Pulmonary artery endothelial cell (primary cell): Measurements from ENCODE around the gene PXDN. TPM values are rescaled to one million over a fixed set of nuclear protein-coding genes. Genes with fewer than 3 reads are reported as not detected.
A peak's percentile ranks its signal among the peaks of the same experiment; 100 is the strongest.

Source experiments
- DNase-seq: peaks from one replicate; pipeline ENCODE4 v3.0.0-alpha.2; 2011; ENCODE audit warnings: low read depth, low spot score
- total RNA-seq: library from RNA; depleted of rRNA; stranded (reverse); fragments of >200 nt; gene quantifications from 2 replicates; pipeline ENCODE4 v1.2.3, GENCODE V29; 2014

The PXDN gene
- total RNA-seq, 1 donor from 2014 or later = 307 TPM

DNA sequence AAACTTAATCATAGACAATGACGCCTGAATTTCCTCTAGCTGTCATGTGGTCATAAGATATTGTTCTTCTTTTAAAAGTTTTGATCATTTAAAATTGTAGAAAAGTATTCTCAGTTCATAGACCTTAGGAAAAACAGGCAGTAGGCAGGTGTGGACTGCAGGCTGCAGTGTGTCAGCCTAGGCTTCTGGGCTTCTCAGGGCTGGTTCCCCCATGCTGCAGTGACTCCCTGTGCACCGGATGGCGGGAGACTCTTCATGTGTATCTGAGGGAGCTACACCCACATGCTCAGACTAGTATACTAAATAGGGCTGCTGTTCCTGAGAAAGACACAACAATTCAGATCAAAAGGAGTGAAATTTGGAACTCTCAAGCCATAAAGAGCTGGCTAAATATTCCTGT is 72.4 kb downstream of the PXDN start:
- no peak for DNase-seq

DNA sequence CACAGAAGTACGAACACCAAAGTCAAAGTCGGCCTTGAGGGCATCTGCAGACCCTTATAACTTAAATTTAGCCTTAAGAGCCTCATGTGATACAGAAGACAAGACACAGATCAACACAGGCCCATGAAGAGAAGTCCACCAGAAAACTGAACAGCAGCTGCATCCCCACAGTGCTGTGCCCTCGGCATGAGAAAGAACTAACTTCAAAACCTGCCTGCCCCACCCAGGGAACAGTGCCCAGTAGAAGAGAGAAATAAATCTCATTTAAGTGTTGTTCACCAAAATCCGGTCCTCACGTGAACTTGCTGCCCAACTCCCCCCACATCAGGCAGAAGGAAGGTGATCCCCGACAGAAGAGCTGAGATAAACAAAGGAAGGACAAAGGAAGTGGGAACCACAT is 73.7 kb downstream of the PXDN start:
- DNase-seq = no peak

DNA sequence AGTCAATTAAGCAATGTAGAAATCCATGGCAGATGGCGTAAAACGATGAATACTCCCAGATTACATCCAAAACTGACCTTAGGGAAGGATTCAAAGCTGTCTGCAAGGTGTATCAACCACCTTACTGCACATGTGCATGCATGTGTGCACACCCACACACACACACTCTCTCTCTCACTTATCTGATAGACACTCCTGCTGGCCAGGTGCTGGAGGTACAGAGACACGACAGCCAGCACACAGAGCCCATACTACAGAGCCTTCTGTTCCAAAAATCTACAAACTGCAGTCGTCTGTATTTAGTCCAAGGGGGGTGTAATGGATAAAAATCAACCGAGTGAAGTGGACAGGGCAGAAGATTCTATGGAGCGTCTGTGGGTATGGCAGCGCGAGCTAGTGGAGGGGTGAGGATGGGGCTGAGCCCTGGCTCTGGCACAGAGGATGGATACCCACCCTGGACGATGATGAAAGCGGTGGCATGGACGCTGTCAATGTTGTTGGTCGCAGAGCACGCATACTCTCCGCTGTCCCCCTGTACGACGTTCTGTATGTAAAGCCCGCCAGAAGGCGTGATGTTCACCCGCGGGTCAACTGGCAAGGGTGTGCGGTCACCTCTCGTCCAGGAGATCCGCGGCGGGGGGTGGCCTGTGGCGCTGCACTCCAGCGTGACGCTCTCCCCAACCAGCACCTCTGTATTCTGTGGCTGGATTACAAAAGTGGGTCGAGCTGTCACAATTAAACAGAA is 78.4 kb downstream of the PXDN start:
- no peak for DNase-seq

DNA sequence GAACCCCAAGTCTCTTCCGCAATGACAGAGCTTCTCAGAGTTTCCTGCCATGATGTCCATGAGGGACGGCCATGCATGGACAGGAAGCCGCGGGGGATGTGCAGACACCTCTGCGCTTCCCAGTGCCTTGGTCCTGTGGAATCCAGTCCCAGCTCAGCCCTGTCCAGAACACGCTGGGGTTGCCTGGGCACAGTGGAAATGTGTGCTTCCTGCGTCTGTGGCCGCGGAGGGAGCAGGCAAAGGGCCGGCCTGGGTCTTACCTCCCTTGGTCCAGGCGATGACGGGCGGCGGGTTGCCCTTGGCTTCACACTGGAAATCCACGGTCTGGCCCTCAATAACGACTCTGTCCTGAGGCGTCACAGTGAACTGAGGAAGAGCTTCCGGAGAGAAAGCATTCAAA is 79.6 kb downstream of the PXDN start:
- no peak for DNase-seq

DNA sequence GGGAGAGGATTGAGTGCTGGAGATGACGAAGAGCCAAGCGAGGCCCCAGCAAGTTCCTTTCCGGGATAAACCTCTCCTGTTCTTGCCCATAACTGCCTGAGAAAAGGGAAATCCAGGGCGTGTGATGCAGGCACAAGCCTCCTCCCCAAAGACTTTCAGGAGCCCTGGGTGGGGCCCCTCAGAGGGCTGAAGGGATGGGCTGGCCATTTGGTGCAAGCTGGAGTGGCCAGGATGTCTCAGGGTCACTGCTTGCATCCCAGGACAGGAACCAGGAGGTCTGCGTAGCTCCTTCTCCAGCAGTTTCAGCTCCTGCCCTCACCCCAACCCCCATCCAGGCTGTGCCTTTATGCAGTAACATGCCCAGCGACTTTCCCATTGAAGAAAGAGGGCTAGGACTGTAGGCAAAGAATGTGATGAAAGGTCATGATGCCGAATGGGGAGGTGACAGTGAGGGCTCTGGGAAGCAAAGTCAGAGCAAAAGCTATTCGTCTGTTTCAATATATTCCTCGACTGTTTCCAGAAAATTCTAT is 80.2 kb downstream of the PXDN start:
- no peak for DNase-seq

DNA sequence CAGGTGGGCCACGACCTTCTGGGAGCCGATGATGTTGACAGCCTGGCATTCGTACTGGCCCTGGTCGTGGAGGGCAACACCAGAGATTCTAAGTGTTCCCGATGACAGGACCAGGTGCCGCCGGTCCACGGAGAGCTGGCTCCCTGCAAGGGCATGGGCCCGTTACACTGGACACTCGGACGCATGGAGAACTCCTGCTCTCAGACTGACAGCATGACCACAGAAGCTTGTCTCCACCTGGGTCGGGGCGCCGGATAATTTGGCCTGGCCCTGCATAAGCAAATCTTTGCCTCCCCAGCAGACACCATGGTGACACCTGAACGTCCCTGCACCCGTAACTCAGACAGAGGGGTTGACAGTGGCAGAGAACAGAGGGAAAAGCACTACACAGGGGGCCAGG is 80.7 kb downstream of the PXDN start:
- DNase-seq = no peak

DNA sequence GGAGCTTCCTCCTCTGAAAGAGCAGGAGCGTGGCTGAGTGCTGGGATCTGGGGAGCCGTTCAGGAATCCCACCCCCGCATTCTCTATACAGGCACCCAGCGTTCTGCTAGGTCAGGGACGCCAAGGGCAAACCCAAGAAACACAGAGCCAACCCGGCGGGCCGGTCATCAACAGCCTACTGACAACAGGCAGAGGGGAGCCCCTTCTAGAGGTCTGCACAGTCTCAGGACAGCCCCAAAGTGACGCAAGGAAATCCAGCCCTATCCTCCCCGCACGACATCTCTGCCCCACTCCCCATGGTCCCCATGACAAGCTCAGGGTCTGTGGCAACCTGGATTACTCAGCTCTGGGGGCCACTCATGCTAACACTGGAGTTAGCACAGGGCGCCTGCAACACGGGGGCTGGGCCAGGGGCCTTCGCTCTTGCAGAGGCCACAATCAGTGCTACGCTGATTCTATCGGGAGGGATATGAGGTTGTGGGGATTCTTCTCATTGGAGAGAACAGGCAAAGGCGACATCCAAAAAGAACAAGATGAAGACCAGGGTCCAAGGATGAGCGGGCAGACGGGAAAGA is 81.6 kb downstream of the PXDN start:
- DNase-seq = no peak

DNA sequence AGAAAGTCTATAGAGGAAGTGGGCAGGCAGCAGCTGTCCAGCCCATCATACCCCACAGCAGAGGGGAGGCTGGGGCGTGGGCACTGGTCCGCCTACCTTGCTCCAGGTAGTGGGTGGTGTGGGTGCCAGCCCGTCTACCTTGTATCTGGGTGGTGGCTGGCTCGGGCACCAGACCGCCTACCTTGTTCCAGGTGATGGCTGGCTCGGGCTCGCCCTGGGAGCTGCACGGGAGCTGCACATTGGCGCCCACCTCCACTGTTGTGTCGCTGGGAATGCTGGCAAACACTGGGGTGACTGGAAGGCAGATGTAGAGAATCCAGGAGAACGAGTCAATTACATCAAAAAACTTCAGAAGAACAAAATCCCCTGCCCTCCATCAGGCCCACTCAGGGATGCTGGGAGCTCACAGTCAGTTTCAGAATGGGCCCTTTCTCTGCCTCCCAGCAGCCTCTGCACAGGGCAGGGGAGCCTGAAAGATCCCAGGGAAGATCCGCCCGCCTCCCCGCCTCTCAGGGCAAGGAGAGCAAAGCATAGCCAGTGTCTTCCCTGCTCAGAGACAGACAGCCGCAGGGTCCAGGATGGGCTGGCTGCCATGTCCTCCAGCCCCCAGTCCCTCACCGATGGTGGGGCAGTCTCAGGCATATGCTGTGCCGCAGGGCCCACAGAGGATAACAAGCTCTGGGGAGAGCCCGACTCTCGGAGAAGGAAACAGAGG is 82.3 kb downstream of the PXDN start:
- no peak for DNase-seq

DNA sequence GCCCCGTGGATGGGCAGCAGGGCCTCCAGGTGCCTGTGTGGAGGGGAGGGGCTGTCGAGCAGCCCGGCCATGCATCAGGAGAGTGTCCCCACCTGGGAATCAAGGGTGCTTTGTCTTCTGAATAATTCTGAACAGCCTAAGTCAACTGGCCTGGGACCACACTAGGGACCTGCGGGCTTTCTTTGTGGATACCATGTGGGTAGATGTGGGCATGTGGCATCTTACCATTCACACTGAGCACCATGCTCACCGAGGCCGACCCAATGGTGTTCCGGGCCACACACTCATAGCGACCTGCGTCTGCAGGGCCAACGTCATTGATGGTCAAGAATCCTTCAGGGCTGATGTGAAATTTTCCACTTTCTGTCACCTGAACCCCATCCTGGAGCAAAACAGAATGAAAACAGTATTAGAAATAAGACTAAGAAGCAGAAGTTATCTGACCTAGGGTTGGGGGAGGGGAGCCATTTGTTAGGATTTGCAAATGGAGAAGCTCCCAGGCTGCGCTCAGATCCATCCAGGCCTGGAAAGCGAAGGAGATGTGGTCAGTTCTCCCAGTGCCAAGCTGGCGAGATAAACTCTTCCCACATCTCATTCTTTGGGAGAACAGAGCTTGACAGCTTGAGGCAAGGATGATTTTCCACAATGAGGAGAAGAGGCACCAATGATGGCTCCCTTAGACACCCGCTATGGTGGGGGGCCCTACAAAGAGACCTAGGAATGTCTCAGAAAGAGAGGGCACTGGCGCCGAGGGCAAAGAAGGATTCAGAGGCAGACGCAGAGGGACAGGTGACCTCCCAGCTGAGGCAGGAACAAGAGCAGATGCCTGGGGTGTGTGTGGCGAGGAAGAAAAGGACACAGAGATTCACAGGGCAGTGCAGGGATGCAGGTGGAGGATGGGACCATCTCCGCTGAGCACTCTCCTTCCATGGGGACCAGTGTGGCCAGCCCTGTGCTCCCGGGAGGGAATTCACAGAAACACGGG is 83.4 kb downstream of the PXDN start:
- DNase-seq = no peak

DNA sequence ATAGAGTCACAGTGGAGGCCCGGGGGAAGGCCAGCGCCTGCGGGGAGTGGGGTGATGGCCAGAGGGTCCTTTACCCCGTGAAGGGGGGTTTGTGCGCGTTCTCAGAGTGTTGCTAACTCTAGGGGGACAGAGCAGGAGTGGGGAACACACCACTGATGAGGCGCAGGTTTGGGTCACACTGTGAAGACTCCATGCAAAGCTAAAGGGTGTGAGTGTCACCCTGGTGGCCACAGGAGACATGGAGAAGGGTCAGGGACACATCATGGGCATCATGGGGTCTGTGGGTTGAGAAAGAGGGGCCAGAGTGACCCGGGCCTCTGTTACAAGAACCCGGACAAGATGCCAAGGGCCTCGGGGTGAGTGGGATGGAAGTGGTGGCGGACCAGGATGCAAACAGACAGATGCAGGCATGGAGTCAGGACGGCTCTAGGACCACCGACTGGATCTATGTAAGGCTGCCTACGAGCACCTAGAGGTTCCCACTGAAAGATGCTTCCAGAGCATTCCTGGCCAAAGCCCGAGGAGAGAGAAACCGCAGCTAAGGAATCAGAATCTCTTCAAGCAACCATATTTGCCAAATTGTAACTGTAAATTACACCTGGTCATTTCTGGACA is 84.3 kb downstream of the PXDN start:
- DNase-seq = no peak

DNA sequence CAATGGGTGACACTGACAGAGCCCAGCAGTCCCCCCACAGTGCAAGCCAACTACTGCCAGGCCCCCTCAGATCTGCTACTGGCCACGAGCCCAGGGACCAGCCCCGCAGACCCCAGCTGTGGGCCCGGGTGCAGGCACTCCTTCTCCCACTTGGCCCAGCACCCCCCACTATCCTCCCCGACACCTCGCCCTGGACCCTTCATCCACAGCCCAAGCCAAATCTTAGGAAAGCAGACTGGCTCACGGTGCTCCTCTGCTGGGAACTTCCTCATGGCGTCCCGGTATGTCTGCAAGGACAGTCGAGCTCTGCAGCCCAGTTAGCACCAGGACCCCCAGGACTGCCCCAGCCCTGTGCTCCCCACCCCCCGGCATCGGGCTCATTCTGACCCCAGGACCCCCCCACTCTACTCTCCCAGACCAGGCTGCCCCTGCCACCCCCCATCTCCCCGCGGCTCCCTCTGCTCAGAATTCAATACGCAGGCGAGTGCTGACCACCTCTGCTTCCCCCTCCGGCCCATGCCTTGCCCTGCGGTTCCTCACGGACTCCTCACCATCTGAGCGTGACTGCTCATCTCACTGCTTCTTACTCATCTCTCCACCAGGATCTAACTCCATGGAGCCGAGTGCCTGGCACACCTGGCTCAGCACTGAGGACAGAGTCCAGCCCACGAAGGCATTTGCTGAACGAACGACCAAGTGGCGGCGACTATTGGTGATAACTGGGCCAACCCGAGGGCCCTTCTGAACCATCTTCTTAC is 85.7 kb downstream of the PXDN start:
- DNase-seq = no peak

DNA sequence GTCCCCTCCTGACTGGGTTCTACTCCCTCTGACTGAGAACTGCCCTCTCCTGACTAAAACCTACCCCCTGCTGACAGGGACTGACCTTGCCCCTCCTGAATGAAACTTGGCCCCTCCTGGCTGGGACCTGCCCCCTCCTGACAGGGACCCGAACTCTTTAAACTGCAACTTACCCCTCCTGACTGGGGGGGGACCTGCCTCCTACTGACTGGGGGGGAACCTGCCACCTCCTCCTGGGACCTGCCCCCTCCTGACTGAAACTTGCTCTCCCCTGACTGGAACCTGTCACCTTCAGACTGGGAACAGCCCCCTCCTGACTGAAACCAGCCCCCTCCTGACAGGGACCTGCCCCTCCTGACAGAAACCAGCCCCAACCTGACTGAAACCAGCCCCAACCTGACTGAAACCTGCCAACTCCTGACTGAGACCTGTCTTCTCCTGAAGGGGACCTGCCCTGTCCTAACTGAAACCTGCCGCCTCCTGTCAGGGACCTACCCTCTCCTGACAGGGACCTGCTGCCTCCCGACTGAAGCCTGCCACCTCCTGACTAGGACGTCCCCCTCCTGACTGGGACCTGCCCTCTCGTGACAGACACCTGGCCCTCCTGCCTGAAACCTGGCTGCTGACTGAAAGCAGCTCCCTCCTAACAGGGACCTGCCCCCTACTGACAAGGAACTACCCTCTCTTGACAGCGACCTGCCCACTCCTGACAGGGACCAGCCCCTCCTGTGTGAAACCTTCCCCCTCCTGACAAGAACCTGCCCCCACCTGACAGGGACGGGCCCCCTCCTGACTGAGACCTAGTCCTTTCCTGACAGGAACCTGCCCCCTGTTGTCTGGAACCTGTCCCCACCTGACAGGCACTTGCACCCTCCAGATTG is 87.1 kb downstream of the PXDN start:
- no peak for DNase-seq

DNA sequence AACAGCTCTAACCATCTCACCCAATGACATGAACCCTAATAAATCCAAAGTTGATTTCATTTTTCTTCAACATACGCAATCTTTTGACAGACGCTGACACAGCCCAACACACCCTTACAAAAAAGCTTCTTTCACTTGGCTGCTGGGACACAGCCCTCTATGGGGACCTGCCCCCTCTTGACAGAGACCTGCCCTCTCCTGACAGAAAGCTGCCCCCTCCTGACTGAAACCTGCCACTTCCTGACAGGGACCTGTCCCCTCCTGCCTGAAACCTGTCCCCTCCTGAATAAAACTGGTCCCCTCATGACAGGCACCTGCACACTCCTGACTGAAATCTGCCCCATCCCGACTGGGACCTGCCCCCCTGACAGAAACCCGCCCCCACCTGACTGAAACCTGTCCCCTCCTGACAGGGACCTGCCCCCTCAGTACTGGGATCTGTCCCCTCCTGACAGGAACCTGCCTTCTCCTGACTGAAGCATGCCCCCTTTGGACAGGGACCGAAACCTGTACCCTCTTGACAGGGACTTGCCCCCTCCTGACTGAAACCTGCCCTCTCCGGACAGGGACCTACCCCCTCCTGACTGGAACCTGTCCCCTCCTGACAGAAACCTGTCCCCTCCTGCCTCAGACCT is 87.9 kb downstream of the PXDN start:
- DNase-seq = no peak

DNA sequence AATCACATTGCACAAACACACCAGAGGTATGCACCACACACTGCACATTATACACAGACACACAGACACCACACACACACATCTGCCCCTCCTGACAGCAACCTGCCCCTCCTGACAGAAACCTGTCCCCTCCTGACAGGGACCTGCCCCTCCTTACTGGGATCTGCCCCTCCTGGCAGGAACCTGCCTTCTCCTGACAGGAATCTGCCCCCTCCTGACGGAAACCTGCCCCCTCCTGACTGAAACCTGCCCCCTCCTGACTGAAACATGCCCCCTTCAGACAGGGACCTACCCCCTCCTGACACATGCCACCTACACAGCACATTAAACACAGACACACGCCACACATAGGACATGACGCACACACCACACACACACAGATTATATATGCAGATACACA is 88.9 kb downstream of the PXDN start:
- DNase-seq = no peak

DNA sequence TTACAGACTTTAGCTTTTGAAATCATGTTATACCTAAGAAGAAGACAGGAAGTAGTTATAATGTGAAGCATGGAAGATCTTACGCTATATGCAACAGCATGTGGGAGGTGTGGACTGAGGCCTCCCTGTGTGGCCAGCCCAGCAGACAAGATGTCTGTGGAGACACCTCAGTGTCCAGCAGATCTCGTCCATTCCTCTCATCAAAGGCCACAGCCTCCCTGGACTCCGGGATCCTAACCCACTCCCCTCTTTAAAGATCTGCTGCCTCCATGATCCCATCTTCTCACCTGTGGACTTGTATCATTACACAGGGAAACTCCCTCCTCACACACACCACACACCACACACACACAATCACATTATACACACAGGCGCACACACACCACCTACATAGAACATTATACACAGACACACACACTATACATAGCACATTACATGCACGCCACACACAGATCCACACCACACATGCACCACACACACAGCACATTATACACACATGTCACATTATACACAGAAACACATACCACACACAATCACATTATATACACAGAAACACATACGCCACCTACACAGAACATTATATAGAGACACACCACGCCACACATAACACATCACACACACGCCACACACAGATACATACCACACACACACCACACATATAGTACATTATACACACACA is 89.5 kb downstream of the PXDN start:
- no peak for DNase-seq

DNA sequence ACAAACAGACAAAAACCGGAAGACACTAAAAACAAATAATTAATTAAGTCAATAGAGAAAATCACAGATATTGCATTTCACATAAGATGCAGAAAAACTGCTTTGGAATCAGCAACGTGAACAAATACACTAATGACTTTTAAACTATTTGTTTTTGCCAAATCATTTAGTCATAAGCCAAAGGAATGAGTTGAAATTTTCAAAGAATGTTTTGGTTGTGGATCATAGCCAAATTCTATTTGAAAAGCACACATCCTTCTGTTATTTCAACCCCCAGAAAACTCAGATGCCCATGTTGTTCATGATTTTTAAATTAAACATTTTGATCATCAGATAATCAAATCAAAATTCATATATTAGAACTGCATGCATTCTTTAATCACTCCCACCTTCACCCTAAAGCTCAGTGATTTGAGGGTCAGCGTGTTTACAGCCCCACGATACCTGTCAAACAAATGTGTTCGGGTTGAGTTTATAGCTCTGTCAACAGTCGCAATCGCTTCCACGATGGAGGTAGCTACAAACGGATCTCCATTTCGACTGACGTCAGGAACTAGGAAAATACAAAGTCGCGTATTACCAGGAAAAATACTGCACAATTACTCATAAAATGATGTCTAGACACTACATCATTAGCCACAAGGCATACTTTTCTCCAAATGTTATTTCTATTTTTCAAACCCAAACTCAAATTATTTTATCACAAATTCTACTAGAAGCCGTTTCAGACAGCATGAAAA is 90.2 kb downstream of the PXDN start:
- DNase-seq = peak; percentile 43

DNA sequence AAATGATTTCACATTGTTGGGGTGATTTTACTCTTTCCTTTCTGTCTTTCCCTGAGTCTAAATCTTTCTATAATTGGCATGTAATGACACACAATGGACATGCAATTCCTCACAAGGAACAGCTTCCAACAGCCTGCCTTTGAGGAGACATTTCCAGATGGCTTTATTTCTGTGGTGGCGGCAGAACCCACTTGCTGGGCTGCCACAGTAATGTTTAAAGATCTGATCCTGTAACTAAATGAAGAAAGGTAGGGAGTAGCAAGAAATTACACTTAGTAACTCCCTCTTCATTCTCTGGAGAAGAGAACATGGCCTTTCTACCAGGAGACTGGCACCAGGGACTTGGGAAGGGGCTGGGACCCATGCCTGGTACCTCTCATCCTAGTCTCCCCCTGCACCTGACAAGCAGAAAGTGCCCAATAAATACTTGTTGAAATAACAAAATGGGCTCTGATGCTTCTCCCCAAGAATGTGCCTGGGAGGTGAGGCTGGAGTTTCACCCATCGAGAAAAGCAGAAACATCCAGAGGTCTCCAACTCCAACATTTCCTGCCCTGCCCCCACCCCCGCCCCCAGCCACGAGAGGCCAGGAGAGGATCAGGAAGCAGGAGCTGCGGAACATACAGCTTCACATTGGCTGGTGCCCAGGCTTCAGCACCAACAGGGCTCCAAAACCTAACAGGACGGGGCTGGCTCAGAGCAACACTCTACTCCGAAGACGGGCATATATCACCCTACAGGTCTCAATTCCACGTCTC is 92.1 kb downstream of the PXDN start:
- DNase-seq = no peak
